HCT116 (cell line): ENCODE results near the gene ZCWPW2.

Source experiments
- EZH2 ChIP-seq: fragments of 200-600 bp; sonication (generic); IDR thresholded peaks from 2 replicates; pipeline ENCODE4 v1.6.1; 2017; ENCODE audit warnings: antibody characterized with exemption, mixed run types
- FOSL1 ChIP-seq: IDR thresholded peaks from 2 replicates; pipeline ENCODE4 v1.6.1; 2012; ENCODE audit warnings: low read depth
- POLR2A ChIP-seq: IDR thresholded peaks from 2 replicates; pipeline ENCODE4 v1.7.0; 2011; ENCODE audit warnings: borderline replicate concordance; ENCODE audit not compliant: insufficient read depth, insufficient read length; ENCODE audit errors: extremely low read depth
- POLR2AphosphoS5 ChIP-seq: IDR thresholded peaks from 2 replicates; pipeline ENCODE4 v1.6.1; 2011; ENCODE audit warnings: mild to moderate bottlenecking, low read depth, low read length, moderate library complexity
- RAD21 ChIP-seq: IDR thresholded peaks from 2 replicates; pipeline ENCODE4 v1.6.1; 2012; ENCODE audit warnings: low read depth, mild to moderate bottlenecking
- SP1 ChIP-seq: IDR thresholded peaks from 2 replicates; pipeline ENCODE4 v1.6.1; 2012; ENCODE audit warnings: low read depth
- SRF ChIP-seq: IDR thresholded peaks from 2 replicates; pipeline ENCODE4 v1.6.1; 2012; ENCODE audit warnings: low read depth
- ZNF274 ChIP-seq: fragments of 200-500 bp; sonication (Bioruptor generic); IDR thresholded peaks from 2 replicates; pipeline ENCODE4 v1.6.1; 2014; ENCODE audit warnings: mild to moderate bottlenecking, low read depth, low read length, inconsistent platforms
- TF ChIP-seq, protein P1 (sequence below), 3 experiments: fragments of 200-600 bp in 1 of 3; sonication (generic) in 1 of 3; IDR thresholded peaks in 2 of 3; conservative IDR thresholded peaks in 1 of 3; 2 replicates each; pipeline ENCODE4 v1.5.1; 2012 to 2017; ENCODE audit warnings: low read depth in 2 of 3, low read length in 2 of 3, antibody characterized with exemption in 1 of 3, borderline replicate concordance in 1 of 3, control low read depth in 1 of 3, mild to moderate bottlenecking in 1 of 3, mixed read lengths in 1 of 3, mixed run types in 1 of 3, moderate library complexity in 1 of 3; ENCODE audit not compliant: insufficient read depth in 1 of 3
- TF ChIP-seq, protein P2 (sequence below): IDR thresholded peaks from 2 replicates; pipeline ENCODE4 v1.6.1; 2012
- TF ChIP-seq, protein P3 (sequence below): IDR thresholded peaks from 2 replicates; pipeline ENCODE4 v1.6.1; 2012; ENCODE audit warnings: low read depth
- TF ChIP-seq, protein P4 (sequence below): IDR thresholded peaks from 2 replicates; pipeline ENCODE4 v1.6.1; 2012

DNA sequence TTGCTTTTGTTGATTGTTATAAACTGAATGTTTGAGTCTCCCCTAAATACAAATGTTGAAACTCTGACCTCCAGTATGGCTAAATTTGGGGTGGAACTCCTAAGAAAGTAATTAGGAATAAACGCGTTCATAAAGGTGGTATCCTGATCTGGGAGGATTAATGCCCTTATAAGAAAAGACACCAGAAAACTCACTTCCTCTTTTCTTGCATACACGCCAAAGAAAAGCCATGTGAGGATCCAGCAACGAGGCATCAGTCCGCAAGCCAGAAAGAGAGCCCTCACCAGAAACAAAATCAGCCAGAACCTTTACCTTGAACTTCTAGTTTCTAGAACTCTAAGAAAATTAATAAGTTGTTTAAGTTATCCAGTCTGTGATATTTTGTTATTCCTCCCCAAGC is 37.5 kb downstream of the ZCWPW2 start:
- TF ChIP-seq POLR2A: no peak
- TF ChIP-seq, protein P1, sequence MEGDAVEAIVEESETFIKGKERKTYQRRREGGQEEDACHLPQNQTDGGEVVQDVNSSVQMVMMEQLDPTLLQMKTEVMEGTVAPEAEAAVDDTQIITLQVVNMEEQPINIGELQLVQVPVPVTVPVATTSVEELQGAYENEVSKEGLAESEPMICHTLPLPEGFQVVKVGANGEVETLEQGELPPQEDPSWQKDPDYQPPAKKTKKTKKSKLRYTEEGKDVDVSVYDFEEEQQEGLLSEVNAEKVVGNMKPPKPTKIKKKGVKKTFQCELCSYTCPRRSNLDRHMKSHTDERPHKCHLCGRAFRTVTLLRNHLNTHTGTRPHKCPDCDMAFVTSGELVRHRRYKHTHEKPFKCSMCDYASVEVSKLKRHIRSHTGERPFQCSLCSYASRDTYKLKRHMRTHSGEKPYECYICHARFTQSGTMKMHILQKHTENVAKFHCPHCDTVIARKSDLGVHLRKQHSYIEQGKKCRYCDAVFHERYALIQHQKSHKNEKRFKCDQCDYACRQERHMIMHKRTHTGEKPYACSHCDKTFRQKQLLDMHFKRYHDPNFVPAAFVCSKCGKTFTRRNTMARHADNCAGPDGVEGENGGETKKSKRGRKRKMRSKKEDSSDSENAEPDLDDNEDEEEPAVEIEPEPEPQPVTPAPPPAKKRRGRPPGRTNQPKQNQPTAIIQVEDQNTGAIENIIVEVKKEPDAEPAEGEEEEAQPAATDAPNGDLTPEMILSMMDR (IDR thresholded peaks at IDR 0.05 in 2 of 3, conservative IDR thresholded peaks at IDR 0.05 in 1 of 3; ENCODE audit: borderline replicate concordance in 1 of 3, insufficient read depth in 1 of 3, low read depth in 2 of 3, low read length in 2 of 3): no peak
- TF ChIP-seq RAD21: no peak
- TF ChIP-seq ZNF274: no peak
- TF ChIP-seq POLR2AphosphoS5: no peak
- TF ChIP-seq SP1: no peak
- no peak for TF ChIP-seq FOSL1
- TF ChIP-seq SRF: no peak
- TF ChIP-seq, protein P2, sequence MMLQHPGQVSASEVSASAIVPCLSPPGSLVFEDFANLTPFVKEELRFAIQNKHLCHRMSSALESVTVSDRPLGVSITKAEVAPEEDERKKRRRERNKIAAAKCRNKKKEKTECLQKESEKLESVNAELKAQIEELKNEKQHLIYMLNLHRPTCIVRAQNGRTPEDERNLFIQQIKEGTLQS: no peak
- TF ChIP-seq, protein P3, sequence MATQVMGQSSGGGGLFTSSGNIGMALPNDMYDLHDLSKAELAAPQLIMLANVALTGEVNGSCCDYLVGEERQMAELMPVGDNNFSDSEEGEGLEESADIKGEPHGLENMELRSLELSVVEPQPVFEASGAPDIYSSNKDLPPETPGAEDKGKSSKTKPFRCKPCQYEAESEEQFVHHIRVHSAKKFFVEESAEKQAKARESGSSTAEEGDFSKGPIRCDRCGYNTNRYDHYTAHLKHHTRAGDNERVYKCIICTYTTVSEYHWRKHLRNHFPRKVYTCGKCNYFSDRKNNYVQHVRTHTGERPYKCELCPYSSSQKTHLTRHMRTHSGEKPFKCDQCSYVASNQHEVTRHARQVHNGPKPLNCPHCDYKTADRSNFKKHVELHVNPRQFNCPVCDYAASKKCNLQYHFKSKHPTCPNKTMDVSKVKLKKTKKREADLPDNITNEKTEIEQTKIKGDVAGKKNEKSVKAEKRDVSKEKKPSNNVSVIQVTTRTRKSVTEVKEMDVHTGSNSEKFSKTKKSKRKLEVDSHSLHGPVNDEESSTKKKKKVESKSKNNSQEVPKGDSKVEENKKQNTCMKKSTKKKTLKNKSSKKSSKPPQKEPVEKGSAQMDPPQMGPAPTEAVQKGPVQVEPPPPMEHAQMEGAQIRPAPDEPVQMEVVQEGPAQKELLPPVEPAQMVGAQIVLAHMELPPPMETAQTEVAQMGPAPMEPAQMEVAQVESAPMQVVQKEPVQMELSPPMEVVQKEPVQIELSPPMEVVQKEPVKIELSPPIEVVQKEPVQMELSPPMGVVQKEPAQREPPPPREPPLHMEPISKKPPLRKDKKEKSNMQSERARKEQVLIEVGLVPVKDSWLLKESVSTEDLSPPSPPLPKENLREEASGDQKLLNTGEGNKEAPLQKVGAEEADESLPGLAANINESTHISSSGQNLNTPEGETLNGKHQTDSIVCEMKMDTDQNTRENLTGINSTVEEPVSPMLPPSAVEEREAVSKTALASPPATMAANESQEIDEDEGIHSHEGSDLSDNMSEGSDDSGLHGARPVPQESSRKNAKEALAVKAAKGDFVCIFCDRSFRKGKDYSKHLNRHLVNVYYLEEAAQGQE: no peak
- TF ChIP-seq, protein P4, sequence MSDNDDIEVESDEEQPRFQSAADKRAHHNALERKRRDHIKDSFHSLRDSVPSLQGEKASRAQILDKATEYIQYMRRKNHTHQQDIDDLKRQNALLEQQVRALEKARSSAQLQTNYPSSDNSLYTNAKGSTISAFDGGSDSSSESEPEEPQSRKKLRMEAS: no peak
- no peak for TF ChIP-seq EZH2
